ENCODE measurements around the gene GRM7.

DNA sequence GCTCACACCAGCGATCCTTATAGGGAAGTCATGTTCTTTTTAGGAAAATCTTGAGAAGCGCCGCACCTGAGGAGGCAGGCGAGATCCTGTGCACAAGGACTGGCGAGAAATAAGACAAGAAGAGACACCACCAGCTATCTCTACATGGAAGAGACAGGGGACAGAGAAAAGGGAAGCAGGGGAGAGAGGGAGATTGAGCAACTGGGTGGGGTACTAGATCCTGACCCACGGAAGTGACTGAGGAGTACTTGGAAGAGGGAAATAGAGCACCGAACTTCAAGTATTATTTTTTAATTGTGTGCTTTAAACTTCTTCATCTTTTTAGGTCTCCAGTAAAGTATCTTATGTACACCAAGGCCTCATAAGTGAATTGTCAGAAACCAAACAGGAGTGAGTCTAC lies 898.7 kb downstream of the GRM7 start:
- TF ChIP-seq EZH2 (IDR thresholded peaks at IDR 0.05; ENCODE audit: borderline replicate concordance, low read length), result no peak
- TF ChIP-seq, protein P1, sequence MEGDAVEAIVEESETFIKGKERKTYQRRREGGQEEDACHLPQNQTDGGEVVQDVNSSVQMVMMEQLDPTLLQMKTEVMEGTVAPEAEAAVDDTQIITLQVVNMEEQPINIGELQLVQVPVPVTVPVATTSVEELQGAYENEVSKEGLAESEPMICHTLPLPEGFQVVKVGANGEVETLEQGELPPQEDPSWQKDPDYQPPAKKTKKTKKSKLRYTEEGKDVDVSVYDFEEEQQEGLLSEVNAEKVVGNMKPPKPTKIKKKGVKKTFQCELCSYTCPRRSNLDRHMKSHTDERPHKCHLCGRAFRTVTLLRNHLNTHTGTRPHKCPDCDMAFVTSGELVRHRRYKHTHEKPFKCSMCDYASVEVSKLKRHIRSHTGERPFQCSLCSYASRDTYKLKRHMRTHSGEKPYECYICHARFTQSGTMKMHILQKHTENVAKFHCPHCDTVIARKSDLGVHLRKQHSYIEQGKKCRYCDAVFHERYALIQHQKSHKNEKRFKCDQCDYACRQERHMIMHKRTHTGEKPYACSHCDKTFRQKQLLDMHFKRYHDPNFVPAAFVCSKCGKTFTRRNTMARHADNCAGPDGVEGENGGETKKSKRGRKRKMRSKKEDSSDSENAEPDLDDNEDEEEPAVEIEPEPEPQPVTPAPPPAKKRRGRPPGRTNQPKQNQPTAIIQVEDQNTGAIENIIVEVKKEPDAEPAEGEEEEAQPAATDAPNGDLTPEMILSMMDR (conservative IDR thresholded peaks at IDR 0.05 in 1 of 2, IDR thresholded peaks at IDR 0.05 in 1 of 2; ENCODE audit: extremely low read depth in 1 of 2, insufficient read depth in 1 of 2, low read depth in 1 of 2, low read length in 2 of 2), result no peak

Measured in mammary epithelial cell (primary cell).